ENCODE results near the gene SRP19. TPM values are rescaled to one million over a fixed set of nuclear protein-coding genes. Genes with fewer than 3 reads are reported as not detected.

Gene SRP19
- polyA plus RNA-seq, 3 donors, result 18.6 to 87.4 (median 71.9) TPM

- intact Hi-C loops (cut with micrococcal nuclease), result no loop called here
- no peaks in the 10 kb centered on the region for H3K4me1 ChIP-seq (ENCODE audit: control insufficient read depth in 1 of 2, insufficient read depth in 2 of 2, low read length in 2 of 2)
- no peaks in the 10 kb centered on the region for H3K27me3 ChIP-seq (ENCODE audit: control insufficient read depth in 2 of 2, insufficient read depth in 2 of 2, low read length in 2 of 2)
- no peak overlapping the region for H3K4me2 ChIP-seq (replicated peaks; ENCODE audit: extremely low read depth, low read length, poor library complexity, severe bottlenecking)
- Mint-ChIP-seq H3K4me3 (no peak overlapping the region), H3K27me3 (ENCODE audit: low read depth in 3 of 3) (no peaks in the 10 kb centered on the region), H3K36me3 (peaks cover 20 to 59% of the 10 kb centered on the region in 2 donors), H3K4me1 (peaks cover 8% of the 10 kb centered on the region), H3K9me3 (no peaks in the 10 kb centered on the region), H3K27ac (no peak overlapping the region)
- H2AFZ ChIP-seq (ENCODE audit: insufficient read depth, low read depth, low read length, poor library complexity, severe bottlenecking), result no peak overlapping the region
- H3K27ac ChIP-seq (ENCODE audit: low read depth in 1 of 2, low read length in 2 of 2), result no peak overlapping the region
- H3K4me3 ChIP-seq (replicated peaks in 1 of 3; ENCODE audit: low read depth in 2 of 3, low read length in 3 of 3), result no peak overlapping the region
- WGBS (ENCODE audit: insufficient coverage), result 93% methylated on average over 2 of the region's 2 CpGs
- peaks cover 98% of the 10 kb centered on the region for H4K20me1 ChIP-seq (ENCODE audit: insufficient read depth, low read length)
- no peak for DNase-seq
- no peaks in the 10 kb centered on the region for H3K9me3 ChIP-seq (replicated peaks in 1 of 2; ENCODE audit: control insufficient read depth in 1 of 2, insufficient read depth in 1 of 2, low read length in 2 of 2)
- H3K36me3 ChIP-seq (replicated peaks in 1 of 2; ENCODE audit: control insufficient read depth in 1 of 2, insufficient read depth in 2 of 2, low read length in 2 of 2), result peaks cover 80 to 97% of the 10 kb centered on the region in 2 donors
- peaks cover 41% of the 10 kb centered on the region for H3K79me2 ChIP-seq (ENCODE audit: insufficient read depth, low read length)
- TF ChIP-seq, protein P1, sequence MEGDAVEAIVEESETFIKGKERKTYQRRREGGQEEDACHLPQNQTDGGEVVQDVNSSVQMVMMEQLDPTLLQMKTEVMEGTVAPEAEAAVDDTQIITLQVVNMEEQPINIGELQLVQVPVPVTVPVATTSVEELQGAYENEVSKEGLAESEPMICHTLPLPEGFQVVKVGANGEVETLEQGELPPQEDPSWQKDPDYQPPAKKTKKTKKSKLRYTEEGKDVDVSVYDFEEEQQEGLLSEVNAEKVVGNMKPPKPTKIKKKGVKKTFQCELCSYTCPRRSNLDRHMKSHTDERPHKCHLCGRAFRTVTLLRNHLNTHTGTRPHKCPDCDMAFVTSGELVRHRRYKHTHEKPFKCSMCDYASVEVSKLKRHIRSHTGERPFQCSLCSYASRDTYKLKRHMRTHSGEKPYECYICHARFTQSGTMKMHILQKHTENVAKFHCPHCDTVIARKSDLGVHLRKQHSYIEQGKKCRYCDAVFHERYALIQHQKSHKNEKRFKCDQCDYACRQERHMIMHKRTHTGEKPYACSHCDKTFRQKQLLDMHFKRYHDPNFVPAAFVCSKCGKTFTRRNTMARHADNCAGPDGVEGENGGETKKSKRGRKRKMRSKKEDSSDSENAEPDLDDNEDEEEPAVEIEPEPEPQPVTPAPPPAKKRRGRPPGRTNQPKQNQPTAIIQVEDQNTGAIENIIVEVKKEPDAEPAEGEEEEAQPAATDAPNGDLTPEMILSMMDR (IDR thresholded peaks at IDR 0.05), result no peak
- no peak overlapping the region for H3K9ac ChIP-seq (ENCODE audit: insufficient read depth, low read length, poor library complexity, severe bottlenecking)
These were observed 22.1 kb downstream of the SRP19 start for GRCh38 chr5:112883192-112883591.

DNA sequence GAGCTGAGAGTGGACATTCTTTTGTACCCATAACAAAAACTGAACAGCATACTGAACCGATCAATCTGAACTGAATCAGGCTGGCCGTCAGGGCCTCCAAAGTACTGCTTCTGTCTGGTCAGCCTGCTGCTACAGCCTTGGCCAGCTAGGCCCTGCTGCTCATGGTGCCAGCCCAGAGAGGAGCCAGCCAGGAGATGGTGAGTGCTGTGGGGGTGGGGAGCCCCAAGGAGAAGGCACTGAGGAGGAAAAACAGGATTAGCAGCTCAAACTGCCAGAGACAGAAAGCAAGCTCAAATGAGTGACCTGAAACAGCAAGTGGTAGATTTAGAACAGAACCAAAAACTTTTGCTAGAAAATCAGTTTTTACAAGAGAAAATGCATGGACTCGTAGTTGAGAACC, 23.9 kb downstream of the SRP19 start:
- Histone ChIP-seq H3K4me3 (replicated peaks in 1 of 3; ENCODE audit: low read depth in 2 of 3, low read length in 3 of 3) (no peak overlapping the region), H3K27me3 (ENCODE audit: control insufficient read depth in 2 of 2, insufficient read depth in 2 of 2, low read length in 2 of 2) (no peaks in the 10 kb centered on the region), H4K20me1 (ENCODE audit: insufficient read depth, low read length) (peaks cover 98% of the 10 kb centered on the region), H3K9me3 (replicated peaks in 1 of 2; ENCODE audit: control insufficient read depth in 1 of 2, insufficient read depth in 1 of 2, low read length in 2 of 2) (no peaks in the 10 kb centered on the region), H3K27ac (ENCODE audit: low read depth in 1 of 2, low read length in 2 of 2) (peak overlapping the region in 1 of 2 donors; percentile 34), H2AFZ (ENCODE audit: insufficient read depth, low read depth, low read length, poor library complexity, severe bottlenecking) (no peak overlapping the region), H3K79me2 (ENCODE audit: insufficient read depth, low read length) (peaks cover 51% of the 10 kb centered on the region), H3K4me2 (replicated peaks; ENCODE audit: extremely low read depth, low read length, poor library complexity, severe bottlenecking) (no peak overlapping the region), H3K36me3 (replicated peaks in 1 of 2; ENCODE audit: control insufficient read depth in 1 of 2, insufficient read depth in 2 of 2, low read length in 2 of 2) (peaks cover 77 to 96% of the 10 kb centered on the region in 2 donors), H3K9ac (ENCODE audit: insufficient read depth, low read length, poor library complexity, severe bottlenecking) (no peak overlapping the region), H3K4me1 (ENCODE audit: control insufficient read depth in 1 of 2, insufficient read depth in 2 of 2, low read length in 2 of 2) (no peaks in the 10 kb centered on the region)
- Mint-ChIP-seq H3K36me3 (peaks cover 17 to 53% of the 10 kb centered on the region in 2 donors), H3K27ac (peak overlapping the region in 4 of 7 donors; percentile 4 to 78 (median 56)), H3K27me3 (ENCODE audit: low read depth in 3 of 3) (no peaks in the 10 kb centered on the region), H3K4me3 (no peak overlapping the region), H3K9me3 (no peaks in the 10 kb centered on the region), H3K4me1 (peaks cover 6% of the 10 kb centered on the region)
- 100% methylated on average over 2 of the region's 3 CpGs for WGBS (ENCODE audit: insufficient coverage)
- DNase-seq, result no peak
- TF ChIP-seq, protein P1 (IDR thresholded peaks at IDR 0.05), result no peak
- intact Hi-C loops (cut with micrococcal nuclease), result no loop called here

All from CD14-positive monocyte (primary cell).